Glutamatergic neuron (in vitro differentiated cells): Measurements from ENCODE around the gene NR4A1. TPM values are rescaled to one million over a fixed set of nuclear protein-coding genes. Genes with fewer than 3 reads are reported as not detected.

Experiments
- DNase-seq: peaks from one replicate; pipeline ENCODE4 v3.0.0; 2022
- H3K27ac Mint-ChIP-seq: one replicate; pipeline ENCODE4 v1.8.0; 2020; ENCODE audit warnings: mild to moderate bottlenecking, mixed read lengths, inconsistent platforms; ENCODE audit not compliant: unreplicated experiment
- H3K27me3 Mint-ChIP-seq: one replicate; pipeline ENCODE4 v1.8.0; 2020; ENCODE audit warnings: mild to moderate bottlenecking, moderate library complexity, mixed read lengths, inconsistent platforms; ENCODE audit not compliant: unreplicated experiment
- H3K36me3 Mint-ChIP-seq: one replicate; pipeline ENCODE4 v1.8.0; 2020; ENCODE audit warnings: mild to moderate bottlenecking, mixed read lengths, inconsistent platforms; ENCODE audit not compliant: unreplicated experiment
- H3K4me1 Mint-ChIP-seq: one replicate; pipeline ENCODE4 v1.8.0; 2020; ENCODE audit warnings: mild to moderate bottlenecking, low read depth, mixed read lengths, inconsistent platforms; ENCODE audit not compliant: unreplicated experiment
- H3K4me3 Mint-ChIP-seq: one replicate; pipeline ENCODE4 v1.8.0; 2020; ENCODE audit warnings: mild to moderate bottlenecking, mixed read lengths, inconsistent platforms; ENCODE audit not compliant: unreplicated experiment
- H3K9me3 Mint-ChIP-seq: one replicate; pipeline ENCODE4 v1.8.0; 2020; ENCODE audit warnings: mild to moderate bottlenecking, moderate library complexity, mixed read lengths, inconsistent platforms; ENCODE audit not compliant: unreplicated experiment
- total RNA-seq: library from RNA; stranded (reverse); fragmentation: NEBNext Ultra II Directional; extraction: Animal tissue kit (Norgen Biotek cat#: 25700); gene quantifications from one replicate; pipeline ENCODE4 v1.2.1, GENCODE V29; 2021; ENCODE audit not compliant: unreplicated experiment
- TF ChIP-seq, protein P1 (sequence below): fragments of 200-600 bp; sonication (generic); IDR thresholded peaks from one replicate; pipeline ENCODE4 v1.5.0; 2021; ENCODE audit not compliant: partially characterized antibody, unreplicated experiment

Gene NR4A1
- total RNA-seq, 1 donor from 2014 or later = 8.5 TPM

- no peak for DNase-seq
- H3K27me3 Mint-ChIP-seq = peaks cover 8% of the 10 kb centered on the region
- H3K4me1 Mint-ChIP-seq = peaks cover 4% of the 10 kb centered on the region
- H3K9me3 Mint-ChIP-seq = peaks cover 2% of the 10 kb centered on the region
- H3K36me3 Mint-ChIP-seq = peaks cover 4% of the 10 kb centered on the region
- TF ChIP-seq, protein P1, sequence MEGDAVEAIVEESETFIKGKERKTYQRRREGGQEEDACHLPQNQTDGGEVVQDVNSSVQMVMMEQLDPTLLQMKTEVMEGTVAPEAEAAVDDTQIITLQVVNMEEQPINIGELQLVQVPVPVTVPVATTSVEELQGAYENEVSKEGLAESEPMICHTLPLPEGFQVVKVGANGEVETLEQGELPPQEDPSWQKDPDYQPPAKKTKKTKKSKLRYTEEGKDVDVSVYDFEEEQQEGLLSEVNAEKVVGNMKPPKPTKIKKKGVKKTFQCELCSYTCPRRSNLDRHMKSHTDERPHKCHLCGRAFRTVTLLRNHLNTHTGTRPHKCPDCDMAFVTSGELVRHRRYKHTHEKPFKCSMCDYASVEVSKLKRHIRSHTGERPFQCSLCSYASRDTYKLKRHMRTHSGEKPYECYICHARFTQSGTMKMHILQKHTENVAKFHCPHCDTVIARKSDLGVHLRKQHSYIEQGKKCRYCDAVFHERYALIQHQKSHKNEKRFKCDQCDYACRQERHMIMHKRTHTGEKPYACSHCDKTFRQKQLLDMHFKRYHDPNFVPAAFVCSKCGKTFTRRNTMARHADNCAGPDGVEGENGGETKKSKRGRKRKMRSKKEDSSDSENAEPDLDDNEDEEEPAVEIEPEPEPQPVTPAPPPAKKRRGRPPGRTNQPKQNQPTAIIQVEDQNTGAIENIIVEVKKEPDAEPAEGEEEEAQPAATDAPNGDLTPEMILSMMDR = no peak
- H3K27ac Mint-ChIP-seq = no peak overlapping the region
- H3K4me3 Mint-ChIP-seq = peak overlapping the region; percentile 86
These were observed 12.8 kb upstream of the NR4A1 start for GRCh38 chr12:52038447-52038846.

DNA sequence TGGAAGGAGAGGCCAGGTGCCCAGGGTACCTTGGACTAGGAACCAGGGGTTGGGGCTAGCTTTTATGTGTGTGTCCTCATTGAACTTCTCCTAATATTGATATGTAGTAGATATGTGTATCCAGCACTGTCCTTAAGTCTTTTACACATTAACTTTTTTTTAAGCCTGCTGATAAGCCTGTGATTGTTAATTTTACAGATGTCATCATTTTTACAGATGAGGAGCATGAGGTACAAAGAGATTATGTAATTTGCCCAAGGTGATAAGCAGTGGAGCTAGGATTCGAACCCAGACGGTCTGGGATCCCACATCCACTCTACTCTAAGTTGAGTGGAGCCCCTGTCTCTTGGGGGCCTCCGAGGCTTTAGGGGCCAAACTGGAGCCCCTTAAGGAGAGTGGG is 10.2 kb upstream of the NR4A1 start:
- TF ChIP-seq, protein P1 = no peak
- H3K4me3 Mint-ChIP-seq = no peak overlapping the region
- H3K4me1 Mint-ChIP-seq = peaks cover 3% of the 10 kb centered on the region
- peaks cover 3% of the 10 kb centered on the region for H3K9me3 Mint-ChIP-seq
- no peak overlapping the region for H3K27ac Mint-ChIP-seq
- H3K27me3 Mint-ChIP-seq = peaks cover 9% of the 10 kb centered on the region
- DNase-seq = no peak
- peaks cover 4% of the 10 kb centered on the region for H3K36me3 Mint-ChIP-seq

DNA sequence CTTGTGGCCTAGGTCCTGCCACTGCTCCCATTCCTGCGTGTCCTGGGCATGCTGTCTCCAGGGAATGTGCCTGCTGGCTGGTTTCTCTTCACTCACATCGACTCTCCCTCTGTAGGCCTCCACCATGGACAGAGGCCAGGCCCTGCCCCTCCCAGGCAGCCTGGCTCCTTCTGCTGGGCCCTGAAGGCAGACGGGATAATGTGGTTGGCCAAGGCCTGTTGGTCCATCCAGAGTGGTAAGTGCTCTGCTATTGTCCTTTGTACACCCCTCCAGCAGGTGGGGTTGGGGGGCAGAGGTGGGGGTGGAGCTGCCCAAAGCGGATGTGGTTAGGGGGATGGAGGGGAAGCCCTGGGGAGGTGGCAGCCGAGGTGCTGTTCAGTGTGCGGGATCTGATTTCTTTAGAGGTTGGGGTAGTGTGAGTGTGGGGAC is 9.5 kb upstream of the NR4A1 start:
- H3K9me3 Mint-ChIP-seq = peaks cover 1% of the 10 kb centered on the region
- H3K27me3 Mint-ChIP-seq = peaks cover 9% of the 10 kb centered on the region
- DNase-seq = no peak
- H3K36me3 Mint-ChIP-seq = peaks cover 4% of the 10 kb centered on the region
- H3K4me1 Mint-ChIP-seq = peaks cover 3% of the 10 kb centered on the region
- H3K4me3 Mint-ChIP-seq = no peak overlapping the region
- H3K27ac Mint-ChIP-seq = no peak overlapping the region
- TF ChIP-seq, protein P1 = no peak

GRCh38 chr12:52042706-52043385 is 8.4 kb upstream of the NR4A1 start:
- DNase-seq = no peak
- Mint-ChIP-seq H3K9me3 (peaks cover 1% of the 10 kb centered on the region), H3K4me3 (no peak overlapping the region), H3K36me3 (peaks cover 4% of the 10 kb centered on the region), H3K27me3 (peaks cover 13% of the 10 kb centered on the region), H3K4me1 (peaks cover 3% of the 10 kb centered on the region), H3K27ac (no peak overlapping the region)
- TF ChIP-seq, protein P1 = no peak

GRCh38 chr12:52043386-52044212 is 7.6 kb upstream of the NR4A1 start:
- Mint-ChIP-seq H3K4me3 (no peak overlapping the region), H3K9me3 (peaks cover 1% of the 10 kb centered on the region), H3K27ac (no peak overlapping the region), H3K4me1 (peaks cover 3% of the 10 kb centered on the region), H3K36me3 (peaks cover 4% of the 10 kb centered on the region), H3K27me3 (peaks cover 13% of the 10 kb centered on the region)
- no peak for DNase-seq
- TF ChIP-seq, protein P1 = no peak
